Measurements from ENCODE around the gene AMY1B.
"Not testable (repeated sequence)": the region's sequence is repeated elsewhere in the genome, so short reads cannot be mapped to it uniquely, and the experiment has no call there.

Gene AMY1B

GRCh38 chr1:103676335-103676734 is 19.7 kb downstream of the AMY1B start:
- H3K56ac ChIP-seq (ENCODE audit: low read length); H3K23ac ChIP-seq (ENCODE audit: low read length); H3K18ac ChIP-seq (ENCODE audit: low read length); H3K36me3 ChIP-seq (ENCODE audit: control insufficient read depth, insufficient read depth, low read length); H3K4me3 ChIP-seq (ENCODE audit: low read length); H2BK5ac ChIP-seq (ENCODE audit: low read length); H3K4ac ChIP-seq (ENCODE audit: low read depth, low read length); H3K79me1 ChIP-seq (ENCODE audit: low read length); H3K79me2 ChIP-seq (ENCODE audit: control insufficient read depth, insufficient read depth, low read length); H4K8ac ChIP-seq (ENCODE audit: low read depth, low read length); H2BK120ac ChIP-seq (ENCODE audit: low read depth, low read length); DNase-seq; H2BK15ac ChIP-seq (replicated peaks; ENCODE audit: low read depth); H2AK5ac ChIP-seq (ENCODE audit: low read length); H3K4me2 ChIP-seq (ENCODE audit: low read length); H4K5ac ChIP-seq (ENCODE audit: low read length); H3K27ac ChIP-seq (ENCODE audit: low read depth, low read length); H3K9ac ChIP-seq (ENCODE audit: low read length); H3K27me3 ChIP-seq (ENCODE audit: insufficient read depth, low read length, poor library complexity); H3K4me1 ChIP-seq (ENCODE audit: control insufficient read depth, low read depth, low read length): not testable (repeated sequence)
- WGBS (ENCODE audit: extremely low coverage, insufficient coverage, low lambda C conversion rate) = no CpG with 5 or more reads among the region's 3 CpGs

DNA sequence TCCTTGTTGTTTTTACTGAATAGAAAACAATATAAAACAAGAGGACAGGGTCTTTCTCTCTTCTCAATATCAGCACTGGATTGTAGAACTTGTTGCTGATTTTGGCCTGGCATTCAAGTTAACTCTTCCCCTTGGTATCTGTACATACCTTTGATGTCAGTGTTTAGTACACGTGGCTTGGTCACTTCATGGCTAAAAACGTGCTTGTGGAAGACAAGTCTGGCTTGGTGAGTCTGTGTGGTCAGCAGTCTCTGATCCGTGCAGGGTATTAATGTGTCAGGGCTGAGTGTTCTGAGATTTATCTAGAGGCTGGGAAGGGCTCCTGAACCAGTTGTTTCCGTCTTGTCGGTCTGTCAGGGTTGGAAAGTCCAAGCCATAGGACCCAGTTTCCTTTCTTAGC is 40.5 kb downstream of the AMY1B start, which contains the start of gene AMY1A:
AMY1A (plus strand) TSS at position 301 of the 400 bp plus-strand sequence. CDS start 571 bp downstream, outside the sequence.
- H2BK15ac ChIP-seq (replicated peaks; ENCODE audit: low read depth); H3K27ac ChIP-seq (ENCODE audit: low read depth, low read length); H2BK120ac ChIP-seq (ENCODE audit: low read depth, low read length); H4K5ac ChIP-seq (ENCODE audit: low read length); H3K4me3 ChIP-seq (ENCODE audit: low read length); H3K9ac ChIP-seq (ENCODE audit: low read length); H3K56ac ChIP-seq (ENCODE audit: low read length); H3K27me3 ChIP-seq (ENCODE audit: insufficient read depth, low read length, poor library complexity); DNase-seq; H3K4me1 ChIP-seq (ENCODE audit: control insufficient read depth, low read depth, low read length); H3K4me2 ChIP-seq (ENCODE audit: low read length); H3K18ac ChIP-seq (ENCODE audit: low read length); H4K8ac ChIP-seq (ENCODE audit: low read depth, low read length); H3K79me1 ChIP-seq (ENCODE audit: low read length); H3K79me2 ChIP-seq (ENCODE audit: control insufficient read depth, insufficient read depth, low read length); H3K36me3 ChIP-seq (ENCODE audit: control insufficient read depth, insufficient read depth, low read length); H3K23ac ChIP-seq (ENCODE audit: low read length); H3K4ac ChIP-seq (ENCODE audit: low read depth, low read length); H2AK5ac ChIP-seq (ENCODE audit: low read length); H2BK5ac ChIP-seq (ENCODE audit: low read length): not testable (repeated sequence)
- WGBS (ENCODE audit: extremely low coverage, insufficient coverage, low lambda C conversion rate) = no CpG with 5 or more reads among the region's 5 CpGs

DNA sequence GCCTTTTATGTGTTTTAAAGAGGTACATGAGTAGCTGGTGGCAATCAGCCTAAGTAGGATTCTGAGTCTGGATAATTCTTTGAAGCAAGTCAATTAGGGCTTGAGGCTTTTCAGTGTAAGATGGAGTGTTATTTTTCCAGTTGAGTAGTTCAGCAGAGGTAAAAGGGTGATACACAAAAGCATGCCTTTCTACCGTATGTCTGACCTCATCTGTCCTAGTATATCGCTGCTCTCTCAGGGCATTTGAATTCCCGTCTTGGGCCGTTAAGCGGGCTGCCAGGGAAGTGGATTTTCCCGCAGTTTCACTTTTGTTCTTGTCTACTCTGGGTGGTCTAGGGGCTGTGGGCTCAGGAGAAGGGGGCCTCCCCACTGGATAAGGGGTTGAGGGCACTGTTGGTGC is 41.9 kb downstream of the AMY1B start:
- not testable (repeated sequence) for H3K4ac ChIP-seq (ENCODE audit: low read depth, low read length); H3K27ac ChIP-seq (ENCODE audit: low read depth, low read length); H4K5ac ChIP-seq (ENCODE audit: low read length); H2BK5ac ChIP-seq (ENCODE audit: low read length); H2AK5ac ChIP-seq (ENCODE audit: low read length); H3K9ac ChIP-seq (ENCODE audit: low read length); H3K23ac ChIP-seq (ENCODE audit: low read length); H3K36me3 ChIP-seq (ENCODE audit: control insufficient read depth, insufficient read depth, low read length); H4K8ac ChIP-seq (ENCODE audit: low read depth, low read length); H3K56ac ChIP-seq (ENCODE audit: low read length); H3K79me1 ChIP-seq (ENCODE audit: low read length); H3K4me2 ChIP-seq (ENCODE audit: low read length); H2BK15ac ChIP-seq (replicated peaks; ENCODE audit: low read depth); H3K79me2 ChIP-seq (ENCODE audit: control insufficient read depth, insufficient read depth, low read length); H3K27me3 ChIP-seq (ENCODE audit: insufficient read depth, low read length, poor library complexity); H2BK120ac ChIP-seq (ENCODE audit: low read depth, low read length); H3K18ac ChIP-seq (ENCODE audit: low read length); H3K4me1 ChIP-seq (ENCODE audit: control insufficient read depth, low read depth, low read length); H3K4me3 ChIP-seq (ENCODE audit: low read length); DNase-seq
- no CpG with 5 or more reads among the region's 6 CpGs for WGBS (ENCODE audit: extremely low coverage, insufficient coverage, low lambda C conversion rate)

- H3K27ac ChIP-seq (ENCODE audit: low read depth, low read length); H3K27me3 ChIP-seq (ENCODE audit: insufficient read depth, low read length, poor library complexity); H3K79me1 ChIP-seq (ENCODE audit: low read length); H2BK5ac ChIP-seq (ENCODE audit: low read length); DNase-seq; H3K9ac ChIP-seq (ENCODE audit: low read length); H4K5ac ChIP-seq (ENCODE audit: low read length); H3K4ac ChIP-seq (ENCODE audit: low read depth, low read length); H2AK5ac ChIP-seq (ENCODE audit: low read length); H3K56ac ChIP-seq (ENCODE audit: low read length); H4K8ac ChIP-seq (ENCODE audit: low read depth, low read length); H2BK15ac ChIP-seq (replicated peaks; ENCODE audit: low read depth); H3K18ac ChIP-seq (ENCODE audit: low read length); H3K36me3 ChIP-seq (ENCODE audit: control insufficient read depth, insufficient read depth, low read length); H3K23ac ChIP-seq (ENCODE audit: low read length); H3K79me2 ChIP-seq (ENCODE audit: control insufficient read depth, insufficient read depth, low read length); H3K4me3 ChIP-seq (ENCODE audit: low read length); H2BK120ac ChIP-seq (ENCODE audit: low read depth, low read length); H3K4me1 ChIP-seq (ENCODE audit: control insufficient read depth, low read depth, low read length); H3K4me2 ChIP-seq (ENCODE audit: low read length): not testable (repeated sequence)
- no CpG with 5 or more reads among the region's 4 CpGs for WGBS (ENCODE audit: extremely low coverage, insufficient coverage, low lambda C conversion rate)
Measured at GRCh38 chr1:103650889-103651288, 45.1 kb downstream of the AMY1B start.

DNA sequence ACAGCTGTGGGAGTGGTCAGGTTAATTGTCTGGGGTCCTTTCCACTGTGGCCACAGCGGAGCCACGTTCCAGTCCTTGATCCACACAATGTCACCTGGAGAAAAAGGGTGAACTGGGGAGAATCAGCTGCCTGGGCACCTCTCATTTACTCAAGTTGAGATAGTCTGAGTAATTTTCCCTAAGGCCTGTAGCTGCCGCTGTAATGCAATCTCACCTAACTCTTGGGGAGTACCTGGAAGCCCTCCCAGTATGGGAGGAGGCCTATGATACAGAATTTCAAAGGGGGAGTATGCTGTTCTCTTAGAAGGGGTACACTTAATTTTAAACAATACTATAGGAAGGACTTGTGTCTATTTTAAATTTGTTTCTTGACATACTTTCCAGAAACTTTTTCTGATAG is 45.7 kb downstream of the AMY1B start:
- not testable (repeated sequence) for H2AK5ac ChIP-seq (ENCODE audit: low read length); H3K79me2 ChIP-seq (ENCODE audit: control insufficient read depth, insufficient read depth, low read length); H2BK120ac ChIP-seq (ENCODE audit: low read depth, low read length); H3K23ac ChIP-seq (ENCODE audit: low read length); H3K9ac ChIP-seq (ENCODE audit: low read length); H3K4me3 ChIP-seq (ENCODE audit: low read length); H4K8ac ChIP-seq (ENCODE audit: low read depth, low read length); H3K27ac ChIP-seq (ENCODE audit: low read depth, low read length); H2BK5ac ChIP-seq (ENCODE audit: low read length); H3K4me1 ChIP-seq (ENCODE audit: control insufficient read depth, low read depth, low read length); H3K36me3 ChIP-seq (ENCODE audit: control insufficient read depth, insufficient read depth, low read length); H3K4me2 ChIP-seq (ENCODE audit: low read length); H3K27me3 ChIP-seq (ENCODE audit: insufficient read depth, low read length, poor library complexity); H3K4ac ChIP-seq (ENCODE audit: low read depth, low read length); H3K18ac ChIP-seq (ENCODE audit: low read length); H2BK15ac ChIP-seq (replicated peaks; ENCODE audit: low read depth); H4K5ac ChIP-seq (ENCODE audit: low read length); DNase-seq; H3K79me1 ChIP-seq (ENCODE audit: low read length); H3K56ac ChIP-seq (ENCODE audit: low read length)
- WGBS (ENCODE audit: extremely low coverage, insufficient coverage, low lambda C conversion rate) = no CpG with 5 or more reads among the region's 3 CpGs

GRCh38 chr1:103643908-103644307 is 52.1 kb downstream of the AMY1B start:
- H3K9ac ChIP-seq (ENCODE audit: low read length); H3K4ac ChIP-seq (ENCODE audit: low read depth, low read length); H3K4me1 ChIP-seq (ENCODE audit: control insufficient read depth, low read depth, low read length); DNase-seq; H3K36me3 ChIP-seq (ENCODE audit: control insufficient read depth, insufficient read depth, low read length); H4K8ac ChIP-seq (ENCODE audit: low read depth, low read length); H4K5ac ChIP-seq (ENCODE audit: low read length); H3K79me1 ChIP-seq (ENCODE audit: low read length); H3K4me2 ChIP-seq (ENCODE audit: low read length); H3K18ac ChIP-seq (ENCODE audit: low read length); H3K27me3 ChIP-seq (ENCODE audit: insufficient read depth, low read length, poor library complexity); H2BK120ac ChIP-seq (ENCODE audit: low read depth, low read length); H3K23ac ChIP-seq (ENCODE audit: low read length); H2AK5ac ChIP-seq (ENCODE audit: low read length); H3K56ac ChIP-seq (ENCODE audit: low read length); H3K4me3 ChIP-seq (ENCODE audit: low read length); H3K79me2 ChIP-seq (ENCODE audit: control insufficient read depth, insufficient read depth, low read length); H2BK15ac ChIP-seq (replicated peaks; ENCODE audit: low read depth); H3K27ac ChIP-seq (ENCODE audit: low read depth, low read length); H2BK5ac ChIP-seq (ENCODE audit: low read length): not testable (repeated sequence)
- no CpG with 5 or more reads among the region's 3 CpGs for WGBS (ENCODE audit: extremely low coverage, insufficient coverage, low lambda C conversion rate)
